ENCODE measurements around the gene CLIP1. TPM values are rescaled to one million over a fixed set of nuclear protein-coding genes. Genes with fewer than 3 reads are reported as not detected.
"Not testable (repeated sequence)": the region's sequence is repeated elsewhere in the genome, so short reads cannot be mapped to it uniquely, and the experiment has no call there.

CLIP1 gene
- total and polyA plus RNA-seq, 7 donors, result 16.8 to 257 (median 159) TPM

GRCh38 chr12:122266230-122266901 lies 156.1 kb downstream of the CLIP1 start, which contains the start of gene VPS33A:
Gene VPS33A, minus strand, starts transcription at chr12:122266494. Its CDS starts 86 bp downstream, at chr12:122266408.
- Histone ChIP-seq H3K4me3 (peak within 1 kb of the TSS; percentile 76 to 91 (median 84)), H3K9me3 (no peaks in the 10 kb centered on the region), H3K36me3 (peaks cover 1 to 37% (median 13%) of the 10 kb centered on the region in 4 donors), H3K27ac (peak within 1 kb of the TSS; percentile 87 to 91 (median 90)), H3K27me3 (no peaks in the 10 kb centered on the region), H3K4me1 (peaks cover 0 to 17% (median 12%) of the 10 kb centered on the region in 4 donors)
- 0% methylated on average over 56 of the region's 56 CpGs for WGBS, 2 donors
- TF ChIP-seq POLR2AphosphoS5 (IDR thresholded peaks at IDR 0.05) (peak; percentile 67 to 91 (median 88)), EP300 (IDR thresholded peaks at IDR 0.05) (peak in 1 of 4 donors; percentile 57), POLR2A (IDR thresholded peaks at IDR 0.05) (peak in 1 of 2 donors; percentile 21), CTCF (IDR thresholded peaks at IDR 0.05) (peak in 1 of 4 experiments; percentile 5)
- intact Hi-C loops (cut with DNase I), result loop anchor here (5.0 kb wide), 2 partner anchors 39 to 236 kb away; partner anchors contain the start of genes DIABLO and ZCCHC8
- DNase-seq, result peak; percentile 99

GRCh38 chr12:122265886-122266229 lies 156.6 kb downstream of the CLIP1 start:
- H3K27ac ChIP-seq, result peak overlapping the region; percentile 87 to 91 (median 90)
- WGBS, 2 donors, result 0% methylated on average over 17 of the region's 17 CpGs
- no peaks in the 10 kb centered on the region for H3K9me3 ChIP-seq
- H3K36me3 ChIP-seq, result peaks cover 0 to 37% (median 16%) of the 10 kb centered on the region in 4 donors
- no peak for TF ChIP-seq POLR2A (IDR thresholded peaks at IDR 0.05)
- no peak for DNase-seq
- H3K27me3 ChIP-seq, result no peaks in the 10 kb centered on the region
- peaks cover 0 to 17% (median 12%) of the 10 kb centered on the region in 4 donors for H3K4me1 ChIP-seq
- intact Hi-C loops (cut with DNase I), result loop anchor here (5.0 kb wide), 2 partner anchors 39 to 236 kb away; partner anchors contain the start of genes DIABLO and ZCCHC8
- peak overlapping the region; percentile 76 to 91 (median 84) for H3K4me3 ChIP-seq

- TF ChIP-seq CTCF (IDR thresholded peaks at IDR 0.05) (no peak), POLR2A (IDR thresholded peaks at IDR 0.05) (no peak), POLR2AphosphoS5 (IDR thresholded peaks at IDR 0.05) (no peak), EP300 (IDR thresholded peaks at IDR 0.05) (no peak)
- Histone ChIP-seq H3K4me3 (peak overlapping the region; percentile 76 to 91 (median 84)), H3K27me3 (no peaks in the 10 kb centered on the region), H3K9me3 (no peaks in the 10 kb centered on the region), H3K4me1 (peaks cover 0 to 17% (median 12%) of the 10 kb centered on the region in 4 donors), H3K36me3 (peaks cover 0 to 37% (median 16%) of the 10 kb centered on the region in 4 donors), H3K27ac (peak overlapping the region; percentile 87 to 91 (median 90))
- 6 to 9% methylated on average over 1 of the region's 1 CpG for WGBS, 2 donors
- intact Hi-C loops (cut with DNase I), result loop anchor here (5.0 kb wide), 2 partner anchors 38 to 237 kb away; partner anchors contain the start of genes DIABLO and ZCCHC8
- DNase-seq, result no peak
Observed at GRCh38 chr12:122265476-122265875, 157.0 kb downstream of the CLIP1 start.

- H3K4me3 ChIP-seq; H3K27me3 ChIP-seq; H3K27ac ChIP-seq; intact Hi-C loops (cut with DNase I); H3K9me3 ChIP-seq; DNase-seq: not testable (repeated sequence)
- peaks cover 5 to 76% (median 32%) of the 10 kb centered on the region in 4 donors for H3K36me3 ChIP-seq
- WGBS, 2 donors, result 91% methylated on average over 14 of the region's 14 CpGs
- H3K4me1 ChIP-seq, result peaks cover 0 to 10% (median 8%) of the 10 kb centered on the region in 4 donors
Observed at GRCh38 chr12:122260735-122261134, 161.7 kb downstream of the CLIP1 start.

GRCh38 chr12:122258939-122259338 lies 163.5 kb downstream of the CLIP1 start:
- WGBS, 2 donors, result 90 to 94% methylated on average over 4 of the region's 4 CpGs

GRCh38 chr12:122258462-122258861 lies 164.0 kb downstream of the CLIP1 start:
- peaks cover 5 to 89% (median 31%) of the 10 kb centered on the region in 4 donors for H3K36me3 ChIP-seq
- peak; percentile 28 for DNase-seq
- intact Hi-C loops (cut with DNase I); H3K4me1 ChIP-seq; H3K9me3 ChIP-seq; H3K27ac ChIP-seq; H3K27me3 ChIP-seq; H3K4me3 ChIP-seq: not testable (repeated sequence)
- 95 to 96% methylated on average over 4 of the region's 4 CpGs for WGBS, 2 donors

More at GRCh38 chr12:122258939-122259338, 163.5 kb downstream of the CLIP1 start:
- H3K4me1 ChIP-seq; H3K27me3 ChIP-seq; intact Hi-C loops (cut with DNase I); H3K9me3 ChIP-seq; H3K4me3 ChIP-seq; H3K27ac ChIP-seq: not testable (repeated sequence)
- H3K36me3 ChIP-seq, result peaks cover 5 to 88% (median 32%) of the 10 kb centered on the region in 4 donors
- peak; percentile 4 for DNase-seq

All from sigmoid colon (tissue), 7 donors.